Activated CD4-positive, alpha-beta T cell treated with anti-CD3 and anti-CD28 coated beads for 48 hours (primary cell): ENCODE data around the gene LRP10.
"Not testable (repeated sequence)": the region's sequence is repeated elsewhere in the genome, so short reads cannot be mapped to it uniquely, and the experiment has no call there.

Source experiments
- DNase-seq: peaks from one replicate; pipeline ENCODE4 v3.0.0-alpha.2; 2020

The LRP10 gene, protein sequence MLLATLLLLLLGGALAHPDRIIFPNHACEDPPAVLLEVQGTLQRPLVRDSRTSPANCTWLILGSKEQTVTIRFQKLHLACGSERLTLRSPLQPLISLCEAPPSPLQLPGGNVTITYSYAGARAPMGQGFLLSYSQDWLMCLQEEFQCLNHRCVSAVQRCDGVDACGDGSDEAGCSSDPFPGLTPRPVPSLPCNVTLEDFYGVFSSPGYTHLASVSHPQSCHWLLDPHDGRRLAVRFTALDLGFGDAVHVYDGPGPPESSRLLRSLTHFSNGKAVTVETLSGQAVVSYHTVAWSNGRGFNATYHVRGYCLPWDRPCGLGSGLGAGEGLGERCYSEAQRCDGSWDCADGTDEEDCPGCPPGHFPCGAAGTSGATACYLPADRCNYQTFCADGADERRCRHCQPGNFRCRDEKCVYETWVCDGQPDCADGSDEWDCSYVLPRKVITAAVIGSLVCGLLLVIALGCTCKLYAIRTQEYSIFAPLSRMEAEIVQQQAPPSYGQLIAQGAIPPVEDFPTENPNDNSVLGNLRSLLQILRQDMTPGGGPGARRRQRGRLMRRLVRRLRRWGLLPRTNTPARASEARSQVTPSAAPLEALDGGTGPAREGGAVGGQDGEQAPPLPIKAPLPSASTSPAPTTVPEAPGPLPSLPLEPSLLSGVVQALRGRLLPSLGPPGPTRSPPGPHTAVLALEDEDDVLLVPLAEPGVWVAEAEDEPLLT

DNA sequence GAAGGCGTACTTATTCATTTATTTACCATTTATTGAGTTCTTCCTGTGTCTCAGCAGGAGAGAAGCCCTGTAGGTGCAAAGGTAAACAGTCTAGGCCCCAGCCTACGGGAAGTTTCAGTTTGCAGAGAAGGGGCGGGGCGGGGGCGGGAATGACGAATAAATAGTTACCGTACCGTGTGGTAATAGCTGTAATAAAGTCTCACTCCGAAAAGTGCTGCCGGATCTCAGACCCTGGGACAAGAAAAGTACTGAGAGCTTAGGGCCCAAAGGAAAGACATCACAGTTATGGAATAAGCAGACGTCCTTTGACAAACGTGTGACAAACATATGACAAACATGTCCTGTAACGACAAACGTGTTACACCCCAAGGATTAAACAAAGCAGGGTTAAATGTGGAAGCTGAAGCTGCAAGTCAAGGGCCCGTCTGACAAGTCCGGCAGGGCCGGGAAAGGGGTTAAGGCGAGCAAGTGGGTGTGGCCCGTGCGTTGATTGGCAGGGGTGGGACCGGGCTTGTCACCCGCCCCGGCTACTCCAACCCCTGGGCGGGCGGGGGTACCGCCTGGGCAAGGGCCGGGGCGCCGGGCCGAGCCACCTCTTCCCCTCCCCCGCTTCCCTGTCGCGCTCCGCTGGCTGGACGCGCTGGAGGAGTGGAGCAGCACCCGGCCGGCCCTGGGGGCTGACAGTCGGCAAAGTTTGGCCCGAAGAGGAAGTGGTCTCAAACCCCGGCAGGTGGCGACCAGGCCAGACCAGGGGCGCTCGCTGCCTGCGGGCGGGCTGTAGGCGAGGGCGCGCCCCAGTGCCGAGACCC is at the start of gene LRP10:
Gene LRP10, plus strand, starts transcription at position 517 of the 809 bp plus-strand sequence. CDS start 564 bp downstream, outside the sequence.
- DNase-seq = peak; percentile 87

DNA sequence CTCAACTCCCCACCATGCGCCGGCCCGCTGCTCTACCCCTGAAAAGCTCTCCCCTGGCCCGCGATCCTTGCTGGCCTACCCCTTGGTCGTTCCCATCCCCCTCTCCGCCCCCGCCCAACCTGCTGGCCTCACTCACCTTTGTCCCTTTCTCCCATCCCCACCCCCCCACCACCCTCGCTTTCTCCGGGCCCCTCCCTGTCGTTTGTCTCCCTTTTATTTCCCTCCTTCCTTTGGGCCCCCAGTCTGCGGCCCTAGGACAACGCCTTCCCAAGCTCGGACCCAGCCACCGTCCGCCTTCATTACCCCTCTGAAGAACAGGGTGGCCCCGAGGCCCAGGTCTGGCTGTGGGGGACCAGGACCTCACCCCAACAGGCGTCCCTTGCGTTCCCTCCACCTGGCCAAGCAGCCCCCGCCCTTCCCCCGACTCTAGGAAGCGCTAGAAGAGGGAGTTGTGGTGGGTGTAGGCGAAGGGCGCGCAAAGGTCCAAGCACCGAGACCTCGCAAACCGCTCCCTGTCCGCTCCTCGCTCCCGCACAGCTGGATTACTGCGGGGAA is 49.4 kb upstream of the LRP10 start:
- no peak for DNase-seq

DNA sequence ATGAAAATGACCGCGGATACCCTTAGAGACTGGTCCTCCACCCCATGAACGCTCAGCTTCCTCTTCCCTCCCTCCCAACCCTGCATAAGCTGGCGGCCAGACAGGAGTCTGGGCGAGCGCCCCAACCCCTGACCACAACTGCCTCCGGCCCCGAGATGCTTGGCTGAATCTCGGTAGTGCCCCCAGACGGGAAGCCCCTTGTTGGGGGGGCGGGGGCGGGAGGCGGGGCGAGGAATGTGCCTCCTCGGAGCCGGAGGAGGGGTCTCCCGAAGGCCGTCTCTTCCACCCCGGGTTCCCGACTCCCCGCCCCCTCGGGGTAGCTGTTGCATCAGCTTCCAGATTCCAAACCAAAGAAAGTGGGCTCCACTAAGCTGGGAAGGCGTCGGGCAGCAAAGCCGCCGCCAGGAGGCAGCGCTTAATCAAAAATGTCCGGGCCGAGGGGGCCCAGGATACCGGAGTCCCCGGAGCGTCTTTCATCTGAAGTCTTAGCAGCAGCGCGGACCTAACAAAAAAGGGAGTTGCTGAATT is 48.9 kb upstream of the LRP10 start:
- DNase-seq = peak; percentile 80

DNA sequence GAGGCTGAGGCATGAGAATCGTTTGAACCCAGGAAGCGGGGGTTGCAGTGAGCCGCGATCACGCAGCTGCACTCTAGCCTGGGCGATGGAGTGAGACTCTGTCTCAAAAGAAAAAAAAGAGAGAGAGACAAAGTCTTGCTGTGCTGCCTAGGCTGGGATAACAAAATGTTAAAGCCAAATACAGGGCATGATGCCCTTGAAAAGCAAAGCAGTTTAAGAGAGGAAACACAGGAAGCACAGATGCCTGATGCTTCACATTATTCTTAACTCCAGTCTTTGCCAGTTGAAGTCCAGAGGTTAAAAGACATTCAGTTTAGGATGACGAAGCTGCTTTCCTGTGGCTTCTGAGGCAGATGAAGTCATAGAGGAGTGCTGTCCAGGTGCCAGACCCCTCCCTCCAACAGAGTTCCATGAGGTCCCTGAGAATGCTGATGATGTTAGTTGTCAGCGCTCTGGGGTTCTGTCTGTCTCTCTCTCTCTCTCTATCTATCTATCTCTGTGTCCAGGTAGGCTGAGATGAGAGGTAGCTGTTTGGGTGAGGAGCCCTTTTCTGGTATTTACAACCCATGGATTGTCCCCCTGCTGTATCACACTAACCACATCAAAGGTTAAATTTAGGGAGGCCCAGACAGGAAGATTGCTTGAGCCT is 46.7 kb upstream of the LRP10 start:
- peak; percentile 25 for DNase-seq

DNA sequence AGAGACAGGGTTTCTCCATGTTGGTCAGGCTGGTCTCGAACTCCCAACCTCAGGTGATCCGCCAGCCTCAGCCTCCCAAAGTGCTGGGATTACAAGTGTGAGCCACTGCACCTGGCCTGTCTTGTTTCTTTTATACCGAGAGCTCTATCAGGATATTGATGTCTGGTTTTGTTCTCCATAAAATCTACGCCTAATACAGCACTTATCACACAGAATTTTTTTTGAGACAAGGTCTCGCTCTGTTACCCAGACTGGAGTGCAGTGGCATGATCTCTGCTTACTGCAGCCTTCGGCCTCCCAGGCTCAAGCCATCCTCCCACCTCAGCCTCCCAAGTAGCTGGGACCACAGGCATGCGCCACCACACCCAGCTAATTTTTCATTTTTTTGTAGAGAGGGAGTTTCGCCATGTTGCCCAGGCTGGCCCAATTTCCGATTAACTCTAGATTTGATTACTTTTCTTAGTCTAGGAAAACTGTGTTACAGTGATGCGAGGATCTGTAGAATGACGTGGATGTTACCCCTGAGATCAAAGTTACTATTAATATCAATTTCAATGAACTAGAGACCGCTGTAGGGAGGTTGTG is 42.4 kb upstream of the LRP10 start:
- not testable (repeated sequence) for DNase-seq

DNA sequence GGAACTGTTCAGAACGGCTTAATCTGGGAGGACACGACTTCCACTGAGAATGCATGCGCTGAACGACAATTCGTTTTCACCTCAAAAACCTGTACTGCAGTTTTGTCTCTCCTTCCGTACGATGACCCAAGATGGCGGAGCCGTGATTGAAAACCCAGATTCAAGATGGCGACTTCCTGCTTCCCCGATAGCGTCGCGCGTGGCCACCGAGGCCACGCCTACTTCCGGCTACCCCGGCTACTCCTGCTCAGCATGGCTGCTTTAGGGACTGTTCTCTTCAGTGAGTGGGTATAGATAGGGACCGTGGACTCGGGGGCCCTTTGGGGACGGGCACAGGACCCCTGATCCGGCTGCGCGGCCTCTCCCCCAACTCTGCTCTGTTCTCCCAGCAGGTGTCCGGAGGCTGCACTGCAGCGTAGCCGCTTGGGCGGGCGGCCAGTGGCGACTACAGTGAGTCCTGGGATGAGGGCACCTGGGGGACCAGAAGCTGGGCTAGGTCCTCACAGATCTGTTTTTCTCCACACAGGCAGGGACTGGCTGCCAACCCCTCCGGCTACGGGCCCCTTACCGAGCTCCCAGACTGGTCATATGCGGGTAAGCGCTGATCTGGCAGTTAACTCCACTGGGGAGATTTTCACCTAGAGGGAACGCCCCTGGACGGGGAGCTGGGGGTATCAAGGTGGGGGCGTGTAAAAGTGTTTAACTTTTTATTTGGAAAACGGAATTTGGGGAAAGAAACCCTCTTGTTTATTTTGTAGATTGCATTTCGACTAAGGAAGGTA is 41.7 kb upstream of the LRP10 start, which contains the start of gene MRPL52:
Gene MRPL52, plus strand, starts transcription at position 227 of the 782 bp plus-strand sequence. Its CDS starts 26 bp downstream, at position 253.
- peak; percentile 93 for DNase-seq

DNA sequence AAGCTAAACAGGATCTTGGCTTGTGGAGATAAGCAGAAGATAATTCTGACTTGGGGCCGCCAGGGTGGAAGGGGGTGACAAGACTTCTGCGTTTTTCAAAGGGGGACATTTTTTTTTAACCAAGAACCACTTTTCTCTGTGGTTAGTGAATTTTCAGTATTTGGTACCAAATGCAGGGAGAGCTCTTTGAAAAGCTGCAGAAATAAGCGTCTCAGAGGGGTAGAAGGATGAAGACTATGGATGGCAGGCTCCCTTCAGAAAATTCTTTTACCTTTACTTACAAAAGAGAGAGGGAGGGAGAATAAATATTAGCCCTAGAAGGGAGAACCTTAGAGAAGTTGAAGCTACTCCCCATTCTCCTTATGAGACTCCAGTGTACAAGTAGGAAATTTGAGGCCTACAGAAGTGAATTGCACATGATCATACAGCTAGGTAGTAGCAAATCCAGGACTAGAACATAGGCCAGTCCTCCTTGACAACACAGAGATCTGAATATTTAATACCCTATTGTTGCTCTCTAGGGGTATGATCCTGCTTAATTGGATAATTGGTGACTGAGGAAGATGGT is 41.0 kb upstream of the LRP10 start:
- no peak for DNase-seq

DNA sequence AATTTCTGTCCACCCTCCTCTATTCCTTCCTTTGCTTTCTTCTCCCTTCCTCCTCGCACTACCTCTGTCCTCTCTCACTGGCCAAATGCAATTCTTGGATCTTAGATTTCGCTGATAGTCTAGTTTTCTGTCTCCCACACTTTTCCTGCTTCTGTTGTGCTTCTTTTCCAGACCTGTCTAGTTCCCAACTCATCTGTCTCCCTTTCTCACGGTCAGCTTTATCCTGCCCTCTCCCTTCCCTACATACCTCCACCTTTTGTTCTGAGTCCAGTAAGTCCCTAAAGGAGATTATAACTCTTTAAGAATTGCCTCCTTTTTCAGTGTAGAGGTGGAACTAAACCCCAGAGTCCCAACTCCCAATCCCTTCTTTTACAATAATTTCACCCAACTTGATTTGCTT is 36.0 kb upstream of the LRP10 start:
- no peak for DNase-seq

DNA sequence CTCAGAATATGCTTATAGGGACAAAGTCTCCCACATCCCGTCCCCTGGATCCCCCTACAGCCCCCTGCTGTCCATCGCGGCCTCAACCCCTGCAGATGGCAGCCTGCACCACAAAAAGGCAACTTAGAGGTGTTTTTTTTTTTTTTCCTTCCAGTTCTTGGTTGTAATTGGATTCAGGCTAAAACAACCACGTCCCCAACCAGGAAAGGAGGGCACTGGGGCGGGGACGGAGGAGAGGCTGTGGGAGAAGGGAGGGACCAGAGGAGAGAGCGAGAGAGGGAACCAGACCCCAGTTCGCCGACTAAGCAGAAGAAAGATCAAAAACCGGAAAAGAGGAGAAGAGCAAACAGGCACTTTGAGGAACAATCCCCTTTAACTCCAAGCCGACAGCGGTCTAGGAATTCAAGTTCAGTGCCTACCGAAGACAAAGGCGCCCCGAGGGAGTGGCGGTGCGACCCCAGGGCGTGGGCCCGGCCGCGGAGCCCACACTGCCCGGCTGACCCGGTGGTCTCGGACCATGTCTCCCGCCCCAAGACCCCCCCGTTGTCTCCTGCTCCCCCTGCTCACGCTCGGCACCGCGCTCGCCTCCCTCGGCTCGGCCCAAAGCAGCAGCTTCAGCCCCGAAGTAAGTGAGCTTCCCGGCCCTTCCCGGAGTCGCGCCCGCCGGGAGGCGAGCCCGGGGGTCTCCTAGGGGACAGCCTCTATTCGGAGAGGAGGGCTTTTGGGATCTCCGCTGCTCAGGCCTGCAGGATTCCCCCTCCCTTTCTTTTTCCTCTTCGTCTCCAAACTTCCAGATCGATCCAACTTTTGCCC is 35.0 kb upstream of the LRP10 start, which contains the start of gene MMP14:
Gene MMP14, plus strand, starts transcription at position 285 of the 813 bp plus-strand sequence. Its CDS starts 233 bp downstream, at position 518.
- no peak for DNase-seq

DNA sequence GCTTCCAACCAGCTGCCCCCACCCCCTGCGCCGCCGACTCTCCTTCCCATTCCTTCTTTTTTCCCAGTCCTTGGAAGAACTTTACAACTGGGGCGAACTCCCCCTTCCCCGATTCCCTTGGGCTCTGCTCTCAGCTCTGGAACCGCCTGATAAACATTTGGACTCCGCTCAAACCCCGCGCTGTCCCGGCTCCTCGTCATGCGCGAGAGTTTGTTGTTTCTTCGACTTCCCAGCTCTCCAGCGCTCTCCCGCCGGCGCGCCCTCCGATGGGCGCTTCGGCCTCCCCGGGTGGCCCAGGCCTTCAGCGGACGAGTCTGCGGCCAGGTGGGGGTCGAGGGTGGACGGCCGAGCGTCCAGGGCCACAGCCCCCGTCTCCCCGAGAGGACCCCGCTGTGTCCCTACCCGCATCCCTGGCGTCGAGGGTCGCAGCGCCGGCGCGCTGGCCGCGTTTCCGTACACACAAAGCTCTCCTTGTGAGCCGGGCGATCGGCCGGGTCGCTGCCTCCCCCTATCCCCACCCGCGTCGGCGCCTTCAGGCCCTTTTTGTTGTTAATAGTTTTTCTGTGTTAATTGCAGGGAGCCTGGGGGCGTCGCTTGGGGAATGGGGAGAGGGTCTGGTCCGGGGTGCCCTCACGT is 34.3 kb upstream of the LRP10 start:
- peak; percentile 34 for DNase-seq

DNA sequence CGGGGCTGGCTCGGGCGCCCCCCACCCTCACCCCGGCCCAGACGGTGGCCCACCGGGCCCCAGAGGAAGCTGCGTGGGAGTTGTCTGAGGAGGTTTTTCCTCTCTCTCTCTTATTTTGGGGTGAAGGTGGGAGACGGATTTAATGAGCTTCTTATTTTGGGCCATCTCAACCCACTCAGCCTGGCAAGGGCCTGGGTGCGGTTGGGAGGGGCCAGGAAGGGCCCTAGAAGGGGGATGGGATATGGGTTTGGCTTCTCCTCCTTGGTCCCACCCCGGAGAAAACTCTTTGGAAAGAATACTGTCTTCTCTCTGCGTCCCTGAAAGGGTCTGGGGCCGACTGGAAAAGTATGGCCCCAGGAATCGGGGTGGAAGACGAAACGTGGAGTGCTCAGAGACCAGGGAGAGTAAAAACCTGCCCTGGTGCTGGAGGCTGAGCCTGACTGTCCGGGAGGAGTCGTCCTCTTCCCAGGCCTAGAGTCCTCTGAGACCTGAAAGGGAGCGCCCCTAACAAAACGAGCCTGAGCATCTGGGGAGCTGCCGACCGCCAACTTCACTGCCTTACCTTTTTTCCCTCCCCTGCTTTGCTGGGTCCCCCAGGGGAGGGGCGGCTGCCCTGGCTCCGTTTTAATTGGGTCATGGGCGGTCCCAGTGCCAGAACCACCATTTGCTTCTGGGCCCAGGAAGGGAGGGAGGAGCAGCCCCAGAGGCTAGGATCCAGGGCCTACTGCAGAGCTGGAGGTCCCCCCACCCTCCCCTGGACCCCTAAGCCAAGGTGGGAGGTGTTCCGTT is 33.6 kb upstream of the LRP10 start:
- no peak for DNase-seq

DNA sequence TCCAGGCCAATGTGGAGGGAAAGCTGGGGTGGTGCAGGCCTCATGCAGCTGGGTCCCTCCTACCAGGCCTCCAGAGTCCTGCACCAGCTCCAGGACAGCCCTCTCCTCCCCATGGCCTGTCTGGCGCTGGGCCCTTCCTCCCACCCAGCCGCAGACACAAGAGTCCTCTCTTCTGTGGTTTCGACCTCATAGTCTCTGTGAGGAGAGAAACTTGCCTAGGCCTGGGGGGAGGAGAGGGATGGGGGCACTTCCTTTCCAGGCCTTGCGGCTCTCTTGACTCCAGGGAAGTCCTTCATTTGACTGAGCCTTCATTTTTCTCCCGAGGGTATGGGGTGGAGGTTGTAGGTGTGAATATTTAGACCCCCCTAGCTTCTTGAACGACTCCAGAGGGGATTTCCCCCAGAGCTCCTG is 32.9 kb upstream of the LRP10 start:
- DNase-seq = no peak

DNA sequence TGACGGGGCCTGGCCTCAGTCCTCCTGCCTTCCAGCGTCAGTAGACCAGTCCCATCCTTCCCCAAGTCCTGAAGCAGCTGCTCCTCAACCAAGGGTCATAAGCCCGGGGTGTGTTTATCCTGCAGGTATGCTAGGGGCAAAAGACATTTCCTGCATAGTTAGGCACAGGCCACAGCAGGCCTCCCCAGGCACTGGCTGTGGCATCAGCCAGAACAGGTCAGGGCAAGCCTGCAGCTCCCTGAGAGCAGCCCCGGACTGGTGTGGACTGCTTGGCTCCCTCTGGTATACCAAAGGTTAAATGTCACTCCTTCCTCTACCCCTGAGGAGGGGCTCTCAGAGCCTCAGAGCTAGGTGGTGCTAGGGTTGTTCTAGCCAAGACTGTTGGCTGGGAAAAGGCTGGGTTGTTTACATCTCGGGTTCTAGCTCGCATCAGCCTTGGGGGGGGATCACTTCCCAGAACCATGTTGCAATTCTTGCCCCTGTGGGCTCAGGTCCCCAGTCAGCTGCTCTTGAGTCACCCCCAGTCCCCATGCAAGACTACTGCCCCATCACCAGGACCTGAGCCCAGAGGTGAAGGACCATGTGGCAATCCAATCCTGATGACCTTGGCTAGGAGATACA is 32.3 kb upstream of the LRP10 start:
- no peak for DNase-seq

DNA sequence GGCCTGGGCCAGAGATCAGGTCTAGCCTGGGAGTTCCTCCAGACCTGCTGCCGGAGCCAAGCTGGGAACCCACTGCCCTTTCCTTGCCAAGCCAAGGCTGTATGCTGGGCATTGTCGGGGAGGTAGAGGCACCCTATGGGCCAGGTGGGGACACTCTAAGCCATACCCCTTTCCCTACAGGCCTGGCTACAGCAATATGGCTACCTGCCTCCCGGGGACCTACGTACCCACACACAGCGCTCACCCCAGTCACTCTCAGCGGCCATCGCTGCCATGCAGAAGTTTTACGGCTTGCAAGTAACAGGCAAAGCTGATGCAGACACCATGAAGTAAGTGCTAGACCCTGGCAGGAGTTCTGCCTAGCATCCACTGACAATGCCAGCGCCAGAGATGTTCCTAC is 30.2 kb upstream of the LRP10 start:
- DNase-seq = no peak

DNA sequence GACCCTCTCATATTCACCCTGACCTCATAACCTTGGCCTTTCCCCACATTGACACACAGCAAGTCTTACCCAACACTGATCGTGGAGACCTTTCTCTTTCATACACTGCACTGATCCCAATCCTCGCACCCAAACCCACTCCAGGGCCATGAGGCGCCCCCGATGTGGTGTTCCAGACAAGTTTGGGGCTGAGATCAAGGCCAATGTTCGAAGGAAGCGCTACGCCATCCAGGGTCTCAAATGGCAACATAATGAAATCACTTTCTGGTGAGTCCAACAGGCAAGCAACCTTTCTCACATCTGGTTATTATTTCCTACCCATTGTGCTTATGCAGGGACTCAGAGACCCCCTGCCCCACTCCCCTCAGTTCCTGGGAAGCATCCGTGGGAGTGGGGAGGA is 29.8 kb upstream of the LRP10 start:
- no peak for DNase-seq

DNA sequence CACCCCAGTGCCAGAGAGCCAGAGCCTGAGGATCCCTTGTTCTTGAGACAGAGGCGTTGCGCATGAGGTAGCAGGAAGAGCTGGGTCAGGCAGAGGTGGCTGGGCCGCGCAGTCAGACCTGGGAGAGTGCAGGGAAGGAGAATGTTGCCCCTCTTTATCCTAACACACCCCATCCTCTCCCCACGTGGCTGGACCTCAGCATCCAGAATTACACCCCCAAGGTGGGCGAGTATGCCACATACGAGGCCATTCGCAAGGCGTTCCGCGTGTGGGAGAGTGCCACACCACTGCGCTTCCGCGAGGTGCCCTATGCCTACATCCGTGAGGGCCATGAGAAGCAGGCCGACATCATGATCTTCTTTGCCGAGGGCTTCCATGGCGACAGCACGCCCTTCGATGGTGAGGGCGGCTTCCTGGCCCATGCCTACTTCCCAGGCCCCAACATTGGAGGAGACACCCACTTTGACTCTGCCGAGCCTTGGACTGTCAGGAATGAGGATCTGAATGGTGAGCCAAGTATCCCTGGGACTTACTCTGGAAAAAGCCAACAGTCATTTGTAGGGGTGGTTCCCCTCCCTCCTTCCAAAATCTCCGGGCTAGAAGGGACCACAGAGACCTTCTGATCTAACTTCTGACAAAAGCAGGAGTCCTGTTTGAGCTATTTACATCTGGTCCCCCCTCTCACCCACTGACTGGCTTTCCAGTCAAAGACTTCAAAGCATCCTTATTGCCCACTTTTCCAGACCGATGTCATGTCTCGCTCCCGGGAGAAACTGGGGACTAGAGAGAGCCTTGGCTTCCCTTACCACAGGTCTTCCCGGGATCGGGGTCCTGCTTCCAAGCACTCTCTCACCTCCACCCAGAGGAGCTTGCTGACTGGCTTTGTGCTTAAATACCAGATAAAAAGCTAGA is 29.1 kb upstream of the LRP10 start:
- no peak for DNase-seq
